Activated naive CD4-positive, alpha-beta T cell treated with anti-CD3 and anti-CD28 coated beads, Interleukin-2, amount 10 ng/mL, durations not matched to agents 7 days and 5 days (primary cell): ENCODE results near the gene TST.

Source experiments
- CTCF ChIA-PET: fragments of 350-600 bp; sonication (Branson Sonifier 250); formaldehyde crosslinking; loops from one replicate; lab custom pipeline; 2021; ENCODE audit warnings: antibody characterized with exemption; lab: Charles Lee
- DNase-seq: peaks from one replicate; pipeline ENCODE4 v3.0.0-alpha.2; 2020
- H3K27ac Mint-ChIP-seq: one replicate; pipeline ENCODE4 v1.8.0; 2021; ENCODE audit warnings: mild to moderate bottlenecking, moderate library complexity, mixed read lengths
- H3K27me3 Mint-ChIP-seq: one replicate; pipeline ENCODE4 v1.8.0; 2021; ENCODE audit warnings: mild to moderate bottlenecking, mixed read lengths
- H3K36me3 Mint-ChIP-seq: one replicate; pipeline ENCODE4 v1.8.0; 2021; ENCODE audit warnings: mixed read lengths
- H3K4me1 Mint-ChIP-seq: one replicate; pipeline ENCODE4 v1.8.0; 2021; ENCODE audit warnings: mixed read lengths
- H3K4me3 Mint-ChIP-seq: one replicate; pipeline ENCODE4 v1.8.0; 2021; ENCODE audit warnings: mild to moderate bottlenecking, moderate library complexity, mixed read lengths
- H3K9me3 Mint-ChIP-seq: one replicate; pipeline ENCODE4 v1.8.0; 2021; ENCODE audit warnings: mixed read lengths

Gene TST

GRCh38 chr22:37020192-37020479 is 889 bp upstream of the TST start:
- DNase-seq = no peak
- H3K9me3 Mint-ChIP-seq = no peaks in the 10 kb centered on the region
- H3K36me3 Mint-ChIP-seq = peaks cover 4% of the 10 kb centered on the region
- H3K27ac Mint-ChIP-seq = peak overlapping the region; percentile 77
- H3K4me1 Mint-ChIP-seq = peaks cover 22% of the 10 kb centered on the region
- peaks cover 64% of the 10 kb centered on the region for H3K27me3 Mint-ChIP-seq
- H3K4me3 Mint-ChIP-seq = peak overlapping the region; percentile 89
- CTCF ChIA-PET = interaction anchor here (0.6 to 5.3 kb wide), 7 partner anchors 10 to 241 kb away, joined by 3 to 38 read pairs (median 4); no protein-coding TSS in a partner anchor

GRCh38 chr22:37018815-37019308 is 385 bp downstream of the TST start:
- Mint-ChIP-seq H3K27me3 (peaks cover 72% of the 10 kb centered on the region), H3K4me1 (peaks cover 22% of the 10 kb centered on the region), H3K36me3 (peaks cover 2% of the 10 kb centered on the region), H3K27ac (no peak overlapping the region), H3K4me3 (peak overlapping the region; percentile 69), H3K9me3 (no peaks in the 10 kb centered on the region)
- CTCF ChIA-PET = interaction anchor here (1.2 to 5.3 kb wide), 5 partner anchors 11 to 181 kb away, joined by 4 to 38 read pairs (median 4); no protein-coding TSS in a partner anchor
- no peak for DNase-seq

- Mint-ChIP-seq H3K4me1 (peaks cover 22% of the 10 kb centered on the region), H3K27me3 (peaks cover 75% of the 10 kb centered on the region), H3K36me3 (peaks cover 2% of the 10 kb centered on the region), H3K4me3 (peak overlapping the region; percentile 69), H3K9me3 (no peaks in the 10 kb centered on the region), H3K27ac (no peak overlapping the region)
- DNase-seq = no peak
- CTCF ChIA-PET = interaction anchor here (1.0 to 5.3 kb wide), 6 partner anchors 11 to 181 kb away, joined by 3 to 38 read pairs (median 4); no protein-coding TSS in a partner anchor
Observed at GRCh38 chr22:37018086-37018814, 997 bp downstream of the TST start.

- no peaks in the 10 kb centered on the region for H3K9me3 Mint-ChIP-seq
- peaks cover 2% of the 10 kb centered on the region for H3K36me3 Mint-ChIP-seq
- peaks cover 22% of the 10 kb centered on the region for H3K4me1 Mint-ChIP-seq
- DNase-seq = no peak
- no peak overlapping the region for H3K27ac Mint-ChIP-seq
- peak overlapping the region; percentile 18 for H3K4me3 Mint-ChIP-seq
- peaks cover 75% of the 10 kb centered on the region for H3K27me3 Mint-ChIP-seq
- CTCF ChIA-PET = interaction anchor here (0.5 to 5.3 kb wide), 4 partner anchors 14 to 164 kb away, joined by 3 to 38 read pairs (median 4); no protein-coding TSS in a partner anchor
Observed at GRCh38 chr22:37017356-37017755, 1.9 kb downstream of the TST start.

GRCh38 chr22:37016134-37016910 is 2.9 kb downstream of the TST start:
- no peak overlapping the region for H3K4me3 Mint-ChIP-seq
- no peaks in the 10 kb centered on the region for H3K9me3 Mint-ChIP-seq
- H3K27ac Mint-ChIP-seq = no peak overlapping the region
- peaks cover 17% of the 10 kb centered on the region for H3K4me1 Mint-ChIP-seq
- H3K36me3 Mint-ChIP-seq = peaks cover 2% of the 10 kb centered on the region
- CTCF ChIA-PET = interaction anchor here (0.8 to 1.3 kb wide), 4 partner anchors 15 to 472 kb away, joined by 3 to 4 read pairs (median 4); no protein-coding TSS in a partner anchor
- no peak for DNase-seq
- H3K27me3 Mint-ChIP-seq = peaks cover 69% of the 10 kb centered on the region

- CTCF ChIA-PET = interaction anchor here (1.3 kb wide), 1 partner anchor 38 kb away, joined by 3 read pairs; no protein-coding TSS in a partner anchor
- Mint-ChIP-seq H3K27ac (no peak overlapping the region), H3K4me1 (peaks cover 13% of the 10 kb centered on the region), H3K36me3 (peaks cover 2% of the 10 kb centered on the region), H3K9me3 (no peaks in the 10 kb centered on the region), H3K27me3 (peaks cover 69% of the 10 kb centered on the region), H3K4me3 (no peak overlapping the region)
- DNase-seq = no peak
Observed at GRCh38 chr22:37015587-37015878, 3.7 kb downstream of the TST start.

GRCh38 chr22:37014835-37015586 is 4.2 kb downstream of the TST start:
- CTCF ChIA-PET = interaction anchor here (0.6 to 1.3 kb wide), 3 partner anchors 29 to 38 kb away, joined by 3 read pairs; no protein-coding TSS in a partner anchor
- Mint-ChIP-seq H3K27ac (no peak overlapping the region), H3K36me3 (peaks cover 2% of the 10 kb centered on the region), H3K4me3 (no peak overlapping the region), H3K9me3 (no peaks in the 10 kb centered on the region), H3K27me3 (peaks cover 69% of the 10 kb centered on the region), H3K4me1 (peaks cover 8% of the 10 kb centered on the region)
- DNase-seq = no peak

- H3K27me3 Mint-ChIP-seq = peaks cover 70% of the 10 kb centered on the region
- DNase-seq = no peak
- H3K4me1 Mint-ChIP-seq = peaks cover 5% of the 10 kb centered on the region
- no peaks in the 10 kb centered on the region for H3K36me3 Mint-ChIP-seq
- no peaks in the 10 kb centered on the region for H3K9me3 Mint-ChIP-seq
- H3K4me3 Mint-ChIP-seq = no peak overlapping the region
- no peak overlapping the region for H3K27ac Mint-ChIP-seq
- CTCF ChIA-PET = interaction anchor here (0.6 to 0.9 kb wide), 2 partner anchors 29 to 30 kb away, joined by 3 read pairs; no protein-coding TSS in a partner anchor
Observed at GRCh38 chr22:37014415-37014806, 4.8 kb downstream of the TST start.

GRCh38 chr22:37012956-37013355 is 6.3 kb downstream of the TST start:
- no peak for DNase-seq
- Mint-ChIP-seq H3K27ac (no peak overlapping the region), H3K9me3 (no peaks in the 10 kb centered on the region), H3K4me3 (no peak overlapping the region), H3K4me1 (no peaks in the 10 kb centered on the region), H3K36me3 (no peaks in the 10 kb centered on the region), H3K27me3 (peaks cover 62% of the 10 kb centered on the region)
- CTCF ChIA-PET = no interaction called here

GRCh38 chr22:37012262-37012904 is 6.9 kb downstream of the TST start:
- Mint-ChIP-seq H3K27ac (no peak overlapping the region), H3K4me1 (no peaks in the 10 kb centered on the region)
- CTCF ChIA-PET = no interaction called here

GRCh38 chr22:37011472-37011871 is 7.8 kb downstream of the TST start:
- Mint-ChIP-seq H3K27ac (no peak overlapping the region), H3K27me3 (peaks cover 62% of the 10 kb centered on the region), H3K9me3 (no peaks in the 10 kb centered on the region), H3K4me1 (no peaks in the 10 kb centered on the region), H3K4me3 (no peak overlapping the region), H3K36me3 (no peaks in the 10 kb centered on the region)
- CTCF ChIA-PET = interaction anchor here (2.1 kb wide), 1 partner anchor 9 kb away, joined by 8 read pairs; no protein-coding TSS in a partner anchor
- DNase-seq = no peak

More at GRCh38 chr22:37012262-37012904, 6.9 kb downstream of the TST start:
- Mint-ChIP-seq H3K9me3 (no peaks in the 10 kb centered on the region), H3K27me3 (peaks cover 62% of the 10 kb centered on the region), H3K36me3 (no peaks in the 10 kb centered on the region), H3K4me3 (no peak overlapping the region)
- DNase-seq = no peak

GRCh38 chr22:37010976-37011375 is 8.3 kb downstream of the TST start:
- H3K36me3 Mint-ChIP-seq = no peaks in the 10 kb centered on the region
- H3K9me3 Mint-ChIP-seq = no peaks in the 10 kb centered on the region
- CTCF ChIA-PET = interaction anchor here (2.1 kb wide), 1 partner anchor 10 kb away, joined by 8 read pairs; no protein-coding TSS in a partner anchor
- no peak overlapping the region for H3K4me3 Mint-ChIP-seq
- no peak overlapping the region for H3K27ac Mint-ChIP-seq
- no peaks in the 10 kb centered on the region for H3K4me1 Mint-ChIP-seq
- DNase-seq = no peak
- H3K27me3 Mint-ChIP-seq = peaks cover 61% of the 10 kb centered on the region

- Mint-ChIP-seq H3K27me3 (peaks cover 60% of the 10 kb centered on the region), H3K4me1 (no peaks in the 10 kb centered on the region), H3K27ac (no peak overlapping the region), H3K9me3 (no peaks in the 10 kb centered on the region), H3K36me3 (no peaks in the 10 kb centered on the region), H3K4me3 (no peak overlapping the region)
- CTCF ChIA-PET = interaction anchor here (2.1 kb wide), 1 partner anchor 11 kb away, joined by 8 read pairs; no protein-coding TSS in a partner anchor
- no peak for DNase-seq
Observed at GRCh38 chr22:37010174-37010573, 9.1 kb downstream of the TST start.
